Activated CD8-positive, alpha-beta memory T cell treated with anti-CD3 and anti-CD28 coated beads, Interleukin-2, amount 50 U/mL, for 4 hours (primary cell): ENCODE results near the gene SLAMF8.

ENCODE experiments used
- DNase-seq: peaks from one replicate; pipeline ENCODE4 v3.0.0-alpha.2; 2020

The SLAMF8 gene

GRCh38 chr1:159826441-159827101 lies at the start of gene SLAMF8:
SLAMF8 (plus strand) TSS chr1:159826873; CDS start chr1:159826899, 26 bp downstream.
- DNase-seq: peak; percentile 50

- DNase-seq: no peak
Observed at GRCh38 chr1:159778266-159778665, 48.4 kb upstream of the SLAMF8 start.

- DNase-seq: no peak
Observed at GRCh38 chr1:159779403-159779851, 47.2 kb upstream of the SLAMF8 start.

DNA sequence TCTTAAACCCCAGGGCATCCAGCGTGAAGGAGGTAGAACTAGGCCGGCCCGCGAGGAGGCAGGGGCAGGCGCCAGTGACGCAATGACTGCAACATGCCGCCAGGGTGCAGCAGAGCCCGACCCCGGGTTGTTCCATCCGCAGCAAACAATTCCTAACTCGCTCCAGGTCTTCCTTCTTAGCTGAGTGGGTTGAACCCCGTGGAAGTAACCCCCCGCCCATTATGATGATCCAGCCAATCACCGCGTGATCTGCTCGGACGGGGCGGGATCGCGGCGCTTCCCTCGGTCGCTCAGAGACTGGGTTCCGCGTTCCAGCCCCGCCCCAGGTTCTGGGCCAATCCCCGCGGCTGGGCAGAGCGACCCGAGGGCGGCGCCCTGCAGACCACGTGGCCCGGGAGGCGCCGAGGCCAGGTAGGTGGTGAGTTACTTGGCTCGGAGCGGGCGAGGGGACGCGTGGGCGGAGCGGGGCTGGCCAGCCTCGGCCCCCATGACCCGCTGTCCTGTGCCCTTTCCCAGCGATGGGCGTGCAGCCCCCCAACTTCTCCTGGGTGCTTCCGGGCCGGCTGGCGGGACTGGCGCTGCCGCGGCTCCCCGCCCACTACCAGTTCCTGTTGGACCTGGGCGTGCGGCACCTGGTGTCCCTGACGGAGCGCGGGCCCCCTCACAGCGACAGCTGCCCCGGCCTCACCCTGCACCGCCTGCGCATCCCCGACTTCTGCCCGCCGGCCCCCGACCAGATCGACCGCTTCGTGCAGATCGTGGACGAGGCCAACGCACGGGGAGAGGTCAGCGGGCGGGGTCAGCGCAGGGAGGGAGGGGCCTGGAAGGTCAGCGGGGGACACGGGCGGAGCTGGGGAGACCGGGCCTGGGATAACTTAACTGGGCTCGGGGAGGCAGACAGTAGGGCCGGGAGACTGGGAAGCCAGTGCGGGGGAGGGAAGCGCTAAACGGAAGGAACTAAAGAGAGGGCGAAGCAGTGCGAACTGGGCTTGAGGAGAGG lies 45.8 kb upstream of the SLAMF8 start, which contains the start of gene DUSP23:
DUSP23 (plus strand) TSS at position 380 of the 1,000 bp plus-strand sequence; CDS start at position 519, 139 bp downstream.
- peak; percentile 95 for DNase-seq

GRCh38 chr1:159781992-159782391 lies 44.7 kb upstream of the SLAMF8 start:
- DNase-seq: no peak

DNA sequence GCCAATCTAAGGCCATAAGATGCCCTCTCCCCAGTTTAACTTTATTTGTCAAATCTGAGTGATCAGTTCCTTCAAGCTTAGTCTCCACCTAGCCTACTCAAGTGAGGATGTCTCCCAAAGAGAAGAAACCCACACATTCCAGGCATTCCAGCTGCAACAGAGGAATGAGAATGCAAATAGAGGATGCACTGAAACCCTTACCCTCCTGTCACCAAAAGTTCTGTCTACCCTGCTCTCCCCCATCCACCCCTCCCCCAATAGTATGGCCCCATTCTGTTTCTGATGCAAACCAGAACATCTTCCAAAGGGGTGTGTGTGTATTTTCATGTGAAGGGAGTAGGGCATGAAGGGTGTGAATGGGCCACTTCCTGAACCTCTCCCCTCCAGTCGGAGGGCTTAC lies 42.9 kb upstream of the SLAMF8 start:
- no peak for DNase-seq

- DNase-seq: no peak
Observed at GRCh38 chr1:159786465-159786864, 40.2 kb upstream of the SLAMF8 start.

GRCh38 chr1:159786966-159787365 lies 39.7 kb upstream of the SLAMF8 start:
- DNase-seq: no peak

DNA sequence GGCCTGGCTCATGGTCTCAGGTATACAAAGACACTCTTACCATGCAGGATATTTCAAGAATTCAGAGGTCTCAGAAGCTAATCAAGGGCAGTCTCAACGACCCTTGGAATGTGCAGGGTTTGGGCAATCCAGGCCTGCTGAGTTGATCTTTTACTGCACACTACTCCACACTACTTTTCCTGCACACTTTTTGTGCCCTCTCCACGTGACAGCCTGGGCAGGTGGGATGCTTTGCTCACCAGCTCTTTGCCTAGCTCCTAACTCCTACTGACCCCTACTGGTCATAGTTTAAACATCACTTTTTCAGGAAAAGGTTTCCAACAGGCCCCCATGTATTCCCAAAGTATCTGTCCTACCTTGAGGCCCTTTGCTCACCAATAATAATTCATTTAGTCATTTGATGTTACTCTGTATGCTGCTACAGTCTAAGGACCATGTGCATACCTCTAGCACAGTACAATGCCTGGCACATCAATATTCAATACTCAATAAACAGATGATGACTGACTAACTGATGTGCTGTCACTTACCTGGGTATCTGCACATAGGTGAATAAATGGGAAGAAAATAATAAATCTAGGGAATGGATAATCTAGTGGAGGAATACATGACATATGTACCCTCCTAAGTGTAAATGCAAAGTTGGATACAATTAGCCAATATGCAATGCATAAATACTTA lies 36.3 kb upstream of the SLAMF8 start:
- DNase-seq: no peak

- no peak for DNase-seq
Observed at GRCh38 chr1:159791031-159791430, 35.6 kb upstream of the SLAMF8 start.

DNA sequence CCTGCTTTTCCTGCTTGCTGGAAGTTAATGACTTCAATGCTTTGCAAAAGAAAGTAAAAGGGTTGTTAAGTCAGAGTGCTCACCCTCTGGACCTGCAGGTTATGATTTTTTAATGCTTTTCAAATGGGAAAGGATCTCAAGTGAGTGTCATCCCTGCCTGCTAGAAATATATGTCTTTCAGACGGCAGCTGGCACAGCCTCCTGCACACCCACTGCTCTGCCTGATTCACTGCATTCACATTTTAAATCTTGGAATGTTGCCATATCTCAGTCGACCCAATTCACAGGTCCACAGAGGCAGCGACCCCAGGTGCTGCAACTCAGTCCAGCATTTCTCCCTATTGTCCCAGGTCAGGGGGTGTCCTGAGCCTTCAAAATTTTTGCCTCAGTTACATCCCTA lies 35.2 kb upstream of the SLAMF8 start:
- no peak for DNase-seq

DNA sequence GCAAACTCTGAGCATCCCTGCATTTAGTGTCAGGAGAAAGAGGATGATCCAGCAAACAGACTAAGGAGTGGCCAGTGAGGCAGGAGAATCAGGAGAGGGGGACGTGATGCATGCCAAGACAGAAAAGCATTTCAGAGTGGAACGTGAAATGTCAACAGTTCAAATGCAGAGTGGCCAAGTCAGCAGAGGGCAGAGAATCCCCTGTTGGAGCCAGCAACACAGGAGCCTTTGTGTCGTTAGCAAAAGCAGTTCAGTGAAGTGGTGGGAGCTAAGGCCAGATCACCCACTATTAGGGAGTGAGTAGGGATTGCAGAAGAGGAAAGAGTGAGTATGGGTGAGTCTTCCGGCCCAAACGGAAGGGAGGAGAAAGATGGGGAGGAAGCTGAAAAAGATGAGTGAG lies 31.1 kb upstream of the SLAMF8 start:
- no peak for DNase-seq

GRCh38 chr1:159798893-159799292 lies 27.8 kb upstream of the SLAMF8 start:
- DNase-seq: peak; percentile 37

GRCh38 chr1:159799446-159799985 lies 27.2 kb upstream of the SLAMF8 start:
- DNase-seq: no peak

DNA sequence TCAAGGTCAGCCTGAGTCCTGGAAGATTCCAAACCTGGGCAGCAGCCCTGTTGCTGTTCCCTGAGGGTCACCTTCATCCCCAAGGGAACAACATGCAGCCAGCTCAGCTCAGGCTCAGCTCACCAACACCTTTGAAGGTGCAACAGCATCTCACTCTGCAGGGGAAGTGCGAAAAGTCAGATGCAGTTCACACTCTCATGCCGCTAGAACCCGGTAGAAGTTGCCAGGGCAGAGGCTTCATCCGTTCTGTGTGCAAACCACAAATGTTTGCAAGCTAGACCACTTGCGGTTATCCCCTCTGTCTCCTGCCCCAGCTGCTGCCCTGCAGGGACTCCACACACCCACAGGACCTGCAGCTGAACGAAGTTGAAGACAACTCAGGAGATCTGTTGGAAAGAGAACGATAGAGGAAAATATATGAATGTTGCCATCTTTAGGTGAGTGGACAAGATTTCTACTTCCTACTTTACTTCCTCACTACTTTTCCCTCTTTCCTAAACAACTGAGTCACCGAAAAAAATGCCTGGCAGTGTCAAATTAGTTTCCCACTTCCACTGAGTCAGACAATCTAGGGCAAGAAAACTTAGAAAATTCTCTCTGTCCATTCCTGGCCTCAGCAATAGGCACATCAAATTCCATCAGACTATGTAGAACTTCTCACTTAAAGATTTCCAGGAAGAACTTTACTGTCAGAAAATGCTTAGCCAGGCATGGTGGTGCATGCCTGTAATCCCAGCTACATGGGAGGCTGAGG lies 26.3 kb upstream of the SLAMF8 start:
- peak; percentile 27 for DNase-seq

DNA sequence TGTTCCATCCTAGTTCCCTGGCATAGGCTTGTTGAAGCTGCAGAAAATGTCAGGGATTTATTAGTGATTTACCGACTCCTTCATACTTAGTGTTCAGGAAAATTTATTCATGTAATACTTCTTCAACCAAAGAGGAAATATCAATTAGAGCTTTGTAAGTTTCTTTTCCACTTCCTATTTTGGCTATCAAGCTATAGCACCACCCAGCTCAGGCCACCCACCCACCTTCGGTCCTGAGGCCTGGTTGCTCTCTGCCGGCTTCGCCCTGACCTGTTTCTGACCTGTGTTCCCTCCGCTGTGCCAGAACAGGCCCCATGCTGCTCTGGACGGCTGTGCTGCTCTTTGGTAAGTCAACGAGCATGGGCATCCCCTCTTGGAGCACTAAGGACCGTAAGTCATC lies 24.6 kb upstream of the SLAMF8 start, which contains the start of gene FCRL6:
FCRL6 (plus strand) TSS at position 250 of the 400 bp plus-strand sequence; CDS start at position 315, 65 bp downstream.
- no peak for DNase-seq

DNA sequence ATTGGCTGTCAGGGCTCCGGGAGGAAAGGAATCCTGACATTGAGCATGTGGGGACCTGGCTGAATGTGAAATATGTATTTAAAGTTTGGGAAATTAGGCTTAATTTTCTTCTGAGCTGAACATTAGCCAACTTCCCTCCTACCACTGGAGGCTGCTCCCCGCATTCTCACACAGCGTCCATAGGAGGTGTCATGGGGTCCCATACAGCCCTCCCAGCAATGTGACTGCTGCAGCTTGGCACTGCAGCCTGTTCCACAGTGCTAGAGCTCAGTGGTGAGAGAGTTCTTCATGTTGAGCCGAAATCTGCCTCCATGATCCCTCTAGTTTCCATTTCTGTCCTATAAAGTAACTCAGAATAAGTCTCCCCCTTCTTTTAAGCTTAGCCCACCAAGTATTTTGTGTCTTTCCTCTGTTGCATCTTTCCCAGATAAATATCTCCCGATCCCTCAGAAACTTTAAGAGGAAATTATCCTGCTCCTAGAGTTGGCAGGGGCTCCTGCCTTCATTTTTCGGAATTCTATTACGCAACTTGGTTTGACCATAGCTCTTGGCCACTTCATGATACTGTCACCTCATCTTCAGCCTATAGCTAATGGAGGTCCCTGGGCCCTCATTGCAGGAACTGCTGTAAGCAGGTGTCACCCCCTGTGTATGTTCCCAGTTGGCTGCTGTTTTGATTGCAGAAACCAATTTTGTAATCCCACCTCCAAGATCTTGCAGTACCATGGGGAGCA lies 22.6 kb upstream of the SLAMF8 start:
- no peak for DNase-seq

DNA sequence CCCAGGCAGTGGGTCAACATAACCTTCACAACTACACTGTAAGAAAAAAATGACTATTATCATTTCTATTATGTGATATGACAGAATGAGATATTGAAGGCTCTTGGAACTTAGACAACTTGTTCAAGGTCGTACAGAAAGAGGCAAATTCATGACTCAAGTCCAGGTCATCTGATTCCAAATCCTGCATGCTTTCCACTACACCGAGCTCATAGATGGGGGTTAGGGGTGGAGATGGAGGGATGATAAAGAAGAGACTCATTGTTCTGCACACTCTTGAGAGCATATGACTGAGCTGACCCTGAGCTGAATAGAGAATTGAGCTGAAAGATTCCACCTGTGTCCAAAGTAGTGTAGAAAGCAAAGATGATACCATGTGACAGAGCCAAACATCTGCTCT lies 21.7 kb upstream of the SLAMF8 start:
- DNase-seq: no peak

GRCh38 chr1:159815926-159816325 lies 10.7 kb upstream of the SLAMF8 start:
- no peak for DNase-seq

DNA sequence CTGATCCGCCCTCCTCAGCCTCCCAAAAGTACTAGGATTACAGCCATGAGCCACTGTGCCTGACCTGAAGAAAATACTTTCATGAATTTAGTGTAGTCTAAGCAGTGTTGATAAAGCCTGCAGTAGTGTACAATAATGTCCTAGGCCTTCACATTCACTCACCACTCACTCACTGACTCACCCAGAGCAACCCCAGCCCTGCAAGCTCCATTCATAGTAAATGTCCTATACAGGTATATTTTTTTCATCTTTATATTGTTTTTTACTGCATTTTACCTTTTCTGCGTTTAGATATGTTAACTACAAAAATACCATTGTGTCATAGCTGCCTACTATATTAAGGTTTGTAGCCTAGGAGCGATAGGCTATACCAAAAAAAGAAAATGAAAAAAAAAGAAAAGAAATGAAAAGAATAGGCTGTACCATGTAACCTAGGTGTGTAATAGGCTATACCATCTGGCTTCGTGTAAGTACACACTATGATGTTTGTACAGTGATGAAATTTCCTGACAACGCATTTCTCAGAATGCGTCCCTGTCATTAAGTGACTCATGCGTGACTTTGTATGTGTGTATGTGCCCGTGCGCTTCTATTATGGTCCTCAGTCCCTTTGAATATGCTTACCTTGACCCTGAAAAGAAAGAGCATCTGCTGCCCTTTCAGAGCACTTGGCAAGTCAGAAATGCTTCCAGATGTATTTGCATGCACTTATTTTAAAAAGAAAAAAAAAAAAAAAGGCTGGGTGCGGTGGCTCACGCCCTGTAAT lies 9.2 kb upstream of the SLAMF8 start:
- no peak for DNase-seq
